CD4-positive, alpha-beta T cell treated with Interleukin-1 beta for 1 hour (primary cell): Measurements from ENCODE around the gene HBS1L.

Experiments used
- DNase-seq, 2 donors: peaks; one replicate each; pipeline ENCODE4 v3.0.0-alpha.2; 2020 to 2022

HBS1L gene

GRCh38 chr6:134943522-134944111 is 111.0 kb downstream of the HBS1L start:
- no peak for DNase-seq

GRCh38 chr6:134938896-134939295 is 115.7 kb downstream of the HBS1L start:
- peak in 1 of 2 donors; percentile 51 for DNase-seq

- no peak for DNase-seq
These were observed 117.2 kb downstream of the HBS1L start for GRCh38 chr6:134937426-134937825.

- DNase-seq: no peak
These were observed 117.7 kb downstream of the HBS1L start for GRCh38 chr6:134936931-134937330.

- no peak for DNase-seq
These were observed 118.1 kb downstream of the HBS1L start for GRCh38 chr6:134936476-134936875.

GRCh38 chr6:134934793-134935485 is 119.7 kb downstream of the HBS1L start:
- no peak for DNase-seq

- no peak for DNase-seq
These were observed 121.8 kb downstream of the HBS1L start for GRCh38 chr6:134932535-134933470.

- DNase-seq: no peak
These were observed 122.5 kb downstream of the HBS1L start for GRCh38 chr6:134932098-134932497.

GRCh38 chr6:134930463-134930862 is 124.2 kb downstream of the HBS1L start:
- no peak for DNase-seq

- no peak for DNase-seq
These were observed 126.3 kb downstream of the HBS1L start for GRCh38 chr6:134928151-134928900.

- DNase-seq: no peak
These were observed 128.8 kb downstream of the HBS1L start for GRCh38 chr6:134925800-134926199.

GRCh38 chr6:134921721-134922261 is 132.8 kb downstream of the HBS1L start:
- DNase-seq: no peak

GRCh38 chr6:134921276-134921675 is 133.3 kb downstream of the HBS1L start:
- DNase-seq: no peak

GRCh38 chr6:134920422-134920821 is 134.2 kb downstream of the HBS1L start:
- DNase-seq: no peak

- no peak for DNase-seq
These were observed 136.1 kb downstream of the HBS1L start for GRCh38 chr6:134918418-134918961.

- no peak for DNase-seq
These were observed 143.1 kb downstream of the HBS1L start for GRCh38 chr6:134911547-134911946.

GRCh38 chr6:134910593-134910935 is 144.1 kb downstream of the HBS1L start:
- no peak for DNase-seq
